ENCODE measurements around the gene FOXO1. TPM values are rescaled to one million over a fixed set of nuclear protein-coding genes. Genes with fewer than 3 reads are reported as not detected.

The FOXO1 gene
- total and polyA plus RNA-seq, 9 of the 15 experiments (the other 6 are each of a cell fraction or from before 2014, with no cell fraction given), result 0.04 to 0.73 (median 0.20) TPM

DNA sequence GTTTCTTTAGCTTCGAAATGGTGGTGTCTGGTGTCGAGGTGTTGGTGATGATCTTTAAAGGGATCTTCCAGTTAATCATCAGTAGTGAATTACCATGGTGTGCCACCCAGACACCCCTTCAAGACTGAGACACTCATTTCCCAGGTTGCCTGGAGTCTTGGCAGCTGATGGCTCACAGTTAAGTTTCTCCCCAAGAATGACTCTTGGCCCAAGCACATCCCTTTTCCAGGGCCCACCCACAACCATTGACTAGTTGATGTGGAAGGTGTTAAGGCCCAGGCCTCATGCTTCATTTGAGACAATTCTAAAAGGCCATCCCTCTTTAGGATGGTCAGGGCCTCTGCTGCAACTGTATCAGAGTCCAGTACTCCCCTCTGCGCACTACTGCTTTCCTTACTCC is 145.5 kb downstream of the FOXO1 start:
- no peak overlapping the region for H2AFZ ChIP-seq (ENCODE audit: low read depth, low read length)
- H3K9ac ChIP-seq (ENCODE audit: insufficient read depth in 1 of 2, low read depth in 2 of 2, low read length in 2 of 2), result no peak overlapping the region
- intact Hi-C loops (cut with micrococcal nuclease) (no loop called here), in situ Hi-C loops (cut with MboI) (no loop called here)
- BruUV-seq (replicated peaks), result no TSS peak
- H3K27ac ChIP-seq (ENCODE audit: extremely low read depth, low read depth, low read length), result no peak overlapping the region
- H3K9me3 ChIP-seq (replicated peaks; ENCODE audit: control insufficient read depth, insufficient read depth, low read depth, low read length), result no peaks in the 10 kb centered on the region
- H3K4me3 ChIP-seq, result no peak overlapping the region
- ATAC-seq, result no peak
- CTCF ChIA-PET (ENCODE audit: low intra/inter-chr PET ratio), result no interaction called here
- H3K9me1 ChIP-seq (ENCODE audit: control insufficient read depth, insufficient read depth, low read length), result no peaks in the 10 kb centered on the region
- H4K20me1 ChIP-seq (replicated peaks; ENCODE audit: control insufficient read depth, insufficient read depth, low read length), result no peaks in the 10 kb centered on the region
- DNase-seq (ENCODE audit: extremely low read depth in 1 of 4, low spot score in 3 of 4), result no peak
- FAIRE-seq, result no peak
- H3K4me1 ChIP-seq (replicated peaks in 1 of 2; ENCODE audit: control insufficient read depth in 2 of 2, insufficient read depth in 2 of 2, low read length in 2 of 2), result no peaks in the 10 kb centered on the region
- 0% methylated on average over 3 of the region's 3 CpGs for WGBS (ENCODE audit: insufficient coverage, low coverage, missing lambda C conversion rate)
- TF ChIP-seq, protein P1, sequence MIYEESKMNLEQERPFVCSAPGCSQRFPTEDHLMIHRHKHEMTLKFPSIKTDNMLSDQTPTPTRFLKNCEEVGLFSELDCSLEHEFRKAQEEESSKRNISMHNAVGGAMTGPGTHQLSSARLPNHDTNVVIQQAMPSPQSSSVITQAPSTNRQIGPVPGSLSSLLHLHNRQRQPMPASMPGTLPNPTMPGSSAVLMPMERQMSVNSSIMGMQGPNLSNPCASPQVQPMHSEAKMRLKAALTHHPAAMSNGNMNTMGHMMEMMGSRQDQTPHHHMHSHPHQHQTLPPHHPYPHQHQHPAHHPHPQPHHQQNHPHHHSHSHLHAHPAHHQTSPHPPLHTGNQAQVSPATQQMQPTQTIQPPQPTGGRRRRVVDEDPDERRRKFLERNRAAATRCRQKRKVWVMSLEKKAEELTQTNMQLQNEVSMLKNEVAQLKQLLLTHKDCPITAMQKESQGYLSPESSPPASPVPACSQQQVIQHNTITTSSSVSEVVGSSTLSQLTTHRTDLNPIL (CRISPR knock-in tag; IDR thresholded peaks at IDR 0.05), result no peak
- no peak for TF ChIP-seq ZNF778 (CRISPR knock-in tag; IDR thresholded peaks at IDR 0.05)
- no peak for TF ChIP-seq ELF4 (CRISPR knock-in tag; IDR thresholded peaks at IDR 0.05)
- no peak for TF ChIP-seq NCOA1 (IDR thresholded peaks at IDR 0.05; ENCODE audit: low read depth)
- no peak for TF ChIP-seq SMARCA5 (IDR thresholded peaks at IDR 0.05)
- TF ChIP-seq MEF2A (IDR thresholded peaks at IDR 0.05; ENCODE audit: control insufficient read depth, low read depth, low read length), result no peak
- TF ChIP-seq TAF15 (IDR thresholded peaks at IDR 0.05; ENCODE audit: low read depth, low read length), result no peak
- no peak for TF ChIP-seq TCFL5 (CRISPR knock-in tag; conservative IDR thresholded peaks at IDR 0.05)
- TF ChIP-seq, protein P2, sequence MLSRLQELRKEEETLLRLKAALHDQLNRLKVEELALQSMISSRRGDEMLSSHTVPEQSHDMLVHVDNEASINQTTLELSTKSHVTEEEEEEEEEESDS (CRISPR knock-in tag; IDR thresholded peaks at IDR 0.05), result no peak
- no peak for TF ChIP-seq MCM3 (IDR thresholded peaks at IDR 0.05)
- TF ChIP-seq ZNF511 (CRISPR knock-in tag; IDR thresholded peaks at IDR 0.05), result no peak
- H3K27me3 ChIP-seq (ENCODE audit: control insufficient read depth in 2 of 2, insufficient read depth in 2 of 2, low read length in 2 of 2), result no peaks in the 10 kb centered on the region
- POLR2A ChIA-PET, result no interaction called here
- no peaks in the 10 kb centered on the region for H3K36me3 ChIP-seq (ENCODE audit: control insufficient read depth, insufficient read depth, low read length)
- H3K79me2 ChIP-seq (ENCODE audit: control insufficient read depth, insufficient read depth, low read length), result no peaks in the 10 kb centered on the region
- H3K4me2 ChIP-seq (ENCODE audit: insufficient read depth, low read length), result no peak overlapping the region
